ENCODE measurements around the gene LCE3A. TPM values are rescaled to one million over a fixed set of nuclear protein-coding genes. Genes with fewer than 3 reads are reported as not detected.

LCE3A gene
- total and polyA plus RNA-seq, 10 of the 15 experiments (the other 5 are each of a cell fraction or from before 2014, with no cell fraction given) = not detected

- ChIA-PET CTCF (no interaction called here), POLR2A (no interaction called here), RAD21 (ENCODE audit: unreplicated experiment) (no interaction called here), SMC1A (ENCODE audit: uncharacterized antibody, unreplicated experiment) (no interaction called here)
- ATAC-seq = no peak
- intact Hi-C loops (cut with micrococcal nuclease; ENCODE audit: unreplicated experiment) (no loop called here), in situ Hi-C loops (cut with MboI) (no loop called here)
- no peak for DNase-seq (ENCODE audit: low read depth, low spot score)
- no peaks in the 10 kb centered on the region for H3K79me2 ChIP-seq (ENCODE audit: control insufficient read depth, insufficient read depth, low read length)
- no peaks in the 10 kb centered on the region for H3K4me1 ChIP-seq (ENCODE audit: control insufficient read depth, insufficient read depth, low read length)
- no peak for FAIRE-seq
- H4K20me1 ChIP-seq (ENCODE audit: control insufficient read depth, insufficient read depth) = no peaks in the 10 kb centered on the region
- no TSS peak for BruUV-seq (replicated peaks)
- H2AFZ ChIP-seq (ENCODE audit: control insufficient read depth, low read depth, low read length) = no peak within 1 kb of the TSS
- H3K27me3 ChIP-seq (replicated peaks in 1 of 2; ENCODE audit: control insufficient read depth in 2 of 2, insufficient read depth in 2 of 2, low read length in 1 of 2) = no peaks in the 10 kb centered on the region
- no peak within 1 kb of the TSS for H3K9ac ChIP-seq (ENCODE audit: control insufficient read depth, insufficient read depth, low read length)
- H3K4me2 ChIP-seq (ENCODE audit: control insufficient read depth, insufficient read depth) = no peak within 1 kb of the TSS
- no peak within 1 kb of the TSS for H3K27ac ChIP-seq (ENCODE audit: control insufficient read depth, insufficient read depth)
- no peaks in the 10 kb centered on the region for H3K36me3 ChIP-seq (ENCODE audit: control insufficient read depth in 2 of 2, insufficient read depth in 2 of 2, low read length in 1 of 2)
- H3K9me3 ChIP-seq (replicated peaks; ENCODE audit: control insufficient read depth, insufficient read depth, low read length) = no peaks in the 10 kb centered on the region; the same call in 2 of the 3 replicates
- H3K4me3 ChIP-seq = no peak within 1 kb of the TSS
- 17% methylated on average over 1 of the region's 1 CpG for WGBS (ENCODE audit: insufficient coverage, insufficient replicate concordance, low lambda C conversion rate, missing lambda C conversion rate)
- TF ChIP-seq SKIL (IDR thresholded peaks at IDR 0.05; ENCODE audit: low read depth, poor library complexity, severe bottlenecking) (no peak), TCF3 (IDR thresholded peaks at IDR 0.05; ENCODE audit: borderline replicate concordance, insufficient read depth, low read depth, low read length) (no peak), HDAC6 (IDR thresholded peaks at IDR 0.05; ENCODE audit: unreplicated experiment) (no peak), ZNF384 (IDR thresholded peaks at IDR 0.05; ENCODE audit: borderline replicate concordance, low read depth, low read length) (no peak), CEBPZ (IDR thresholded peaks at IDR 0.05; ENCODE audit: low read depth, low read length) (no peak), REST (IDR thresholded peaks at IDR 0.05; ENCODE audit: low read depth, low read length) (no peak), SP1 (IDR thresholded peaks at IDR 0.05; ENCODE audit: low read depth, low read length) (no peak), IRF5 (IDR thresholded peaks at IDR 0.05; ENCODE audit: borderline replicate concordance) (no peak), LARP7 (IDR thresholded peaks at IDR 0.05) (no peak)
Observed at GRCh38 chr1:152613511-152613910, 9.4 kb downstream of the LCE3A start, which contains the start of gene LCE3B. Gene LCE3B (plus strand): TSS chr1:152613811. CDS start chr1:152613811, 0 bp downstream.
